Endothelial cell of umbilical vein (primary cell): Measurements from ENCODE around the gene BABAM2. TPM values are rescaled to one million over a fixed set of nuclear protein-coding genes. Genes with fewer than 3 reads are reported as not detected.

ENCODE experiments used
- BruUV-seq: library from RNA; stranded (reverse); fragments of 400-500 nt; replicated peaks from 2 replicates; lab custom pipeline; 2021; lab: Mats Ljungman, UMichigan
- CTCF ChIA-PET: fragments of 300-600, 350-600 bp; sonication (Branson Sonifier 250); formaldehyde crosslinking; loops from one replicate; lab custom pipeline; 2021; ENCODE audit warnings: antibody characterized with exemption, inconsistent platforms; lab: Charles Lee
- POLR2A ChIA-PET: fragments of 300-600, 350-600 bp; sonication (Branson Sonifier 250); formaldehyde crosslinking; loops from one replicate; lab custom pipeline; 2021; ENCODE audit warnings: antibody characterized with exemption, inconsistent platforms; lab: Charles Lee
- DNase-seq: peaks from one replicate; pipeline ENCODE4 v3.0.0-alpha.2; 2011; ENCODE audit warnings: low read depth, low spot score
- FAIRE-seq: peaks from 2 replicates; lab custom pipeline; 2011; peaks lifted over from hg19 to GRCh38; lab: Jason Lieb, UNC
- H2AFZ ChIP-seq: 2 replicates; pipeline ENCODE4 v1.6.0; 2012; ENCODE audit warnings: low read depth, low read length, control low read depth, inconsistent platforms
- H3K27ac ChIP-seq: 2 replicates; pipeline ENCODE4 v1.5.1; 2011; ENCODE audit warnings: low read depth, mild to moderate bottlenecking, control low read depth, low read length, moderate library complexity; ENCODE audit not compliant: insufficient read depth
- H3K27me3 ChIP-seq, 2 experiments: 2 replicates each; pipeline versions ENCODE4 v1.6.0 to v1.6.1; 2011; ENCODE audit warnings: low read length in 2 of 2, mixed read lengths in 1 of 2; ENCODE audit not compliant: control insufficient read depth in 2 of 2, insufficient read depth in 2 of 2
- H3K36me3 ChIP-seq, 2 experiments: 2 replicates in 1 of 2; 3 replicates in 1 of 2; pipeline ENCODE4 v1.5.1; 2011; ENCODE audit warnings: low read length in 2 of 2, mild to moderate bottlenecking in 1 of 2, moderate library complexity in 1 of 2; ENCODE audit not compliant: control insufficient read depth in 2 of 2, insufficient read depth in 2 of 2; ENCODE audit errors: extremely low read depth in 1 of 2
- H3K4me1 ChIP-seq: 3 replicates; pipeline ENCODE4 v1.5.1; 2011; ENCODE audit warnings: mild to moderate bottlenecking, low read length; ENCODE audit not compliant: control insufficient read depth, insufficient read depth; ENCODE audit errors: extremely low read depth
- H3K4me2 ChIP-seq: 2 replicates; pipeline ENCODE4 v1.6.1; 2011; ENCODE audit warnings: low read length, control low read depth, mixed read lengths; ENCODE audit not compliant: insufficient read depth
- H3K4me3 ChIP-seq, 3 experiments: fragments of 200-600 bp in 1 of 3; sonication (generic), shearing (Covaris generic) in 1 of 3; replicated peaks in 1 of 3; 2 replicates each; pipeline ENCODE4 v1.5.1; 2011 to 2016; ENCODE audit warnings: control low read depth in 3 of 3, low read length in 3 of 3, mild to moderate bottlenecking in 2 of 3, inconsistent platforms in 1 of 3, low read depth in 1 of 3, moderate library complexity in 1 of 3; ENCODE audit not compliant: insufficient read depth in 1 of 3
- H3K79me2 ChIP-seq: 2 replicates; pipeline ENCODE4 v1.6.0; 2012; ENCODE audit warnings: low read length, inconsistent platforms; ENCODE audit not compliant: control insufficient read depth, insufficient read depth
- H3K9ac ChIP-seq: replicated peaks from 2 replicates; pipeline ENCODE3; 2011; ENCODE audit warnings: low read length, control low read depth; ENCODE audit not compliant: insufficient read depth; ENCODE audit errors: extremely low read depth
- H3K9me1 ChIP-seq: replicated peaks from 3 replicates; pipeline ENCODE4 v1.6.0; 2011; ENCODE audit warnings: mild to moderate bottlenecking, low read length; ENCODE audit not compliant: control insufficient read depth, insufficient read depth; ENCODE audit errors: extremely low read depth
- H3K9me3 ChIP-seq: replicated peaks from 2 replicates; pipeline ENCODE4 v1.5.1; 2012; ENCODE audit warnings: low read length, inconsistent platforms; ENCODE audit not compliant: control insufficient read depth, insufficient read depth
- H4K20me1 ChIP-seq: replicated peaks from 2 replicates; pipeline ENCODE3; 2011; ENCODE audit warnings: mild to moderate bottlenecking, low read length; ENCODE audit not compliant: control insufficient read depth, insufficient read depth; ENCODE audit errors: extremely low read depth
- CTCF ChIP-seq, 2 donors: IDR thresholded peaks; 1 replicate in 1 of 2; 2 replicates in 1 of 2; pipeline ENCODE4 v1.5.1; 2011; ENCODE audit warnings: low read length in 2 of 2, mild to moderate bottlenecking in 2 of 2, moderate library complexity in 2 of 2, control low read depth in 1 of 2, inconsistent platforms in 1 of 2, low read depth in 1 of 2; ENCODE audit not compliant: insufficient read depth in 1 of 2; ENCODE audit errors: extremely low read depth in 1 of 2
- EZH2 ChIP-seq: IDR thresholded peaks from 2 replicates; pipeline ENCODE4 v1.6.1; 2012; ENCODE audit warnings: borderline replicate concordance, low read depth, mild to moderate bottlenecking, moderate library complexity, low read length, inconsistent platforms; ENCODE audit not compliant: severe bottlenecking
- FOS ChIP-seq: IDR thresholded peaks from 2 replicates; pipeline ENCODE4 v1.6.1; 2011; ENCODE audit warnings: mild to moderate bottlenecking, low read length, moderate library complexity, borderline replicate concordance; ENCODE audit not compliant: insufficient read depth
- GATA2 ChIP-seq: IDR thresholded peaks from 2 replicates; pipeline ENCODE4 v1.7.0; 2011; ENCODE audit warnings: low read depth, mild to moderate bottlenecking, moderate library complexity, mixed read lengths, low read length; ENCODE audit not compliant: insufficient read length, insufficient read depth
- JUN ChIP-seq: IDR thresholded peaks from 2 replicates; pipeline ENCODE4 v1.6.1; 2011; ENCODE audit warnings: borderline replicate concordance, low read depth; ENCODE audit not compliant: insufficient read length, insufficient read depth
- POLR2A ChIP-seq: IDR thresholded peaks from 2 replicates; pipeline ENCODE4 v1.6.1; 2012; ENCODE audit warnings: low read depth, mild to moderate bottlenecking, control low read depth, low read length
- POLR2AphosphoS5 ChIP-seq: IDR thresholded peaks from 2 replicates; pipeline ENCODE4 v1.6.1; 2012; ENCODE audit warnings: low read depth, mild to moderate bottlenecking, control low read depth, low read length, moderate library complexity; ENCODE audit not compliant: insufficient read depth
- dilution Hi-C: fragments of 300-500 bp; cut with MboI; formaldehyde crosslinking; loops from one replicate; pipeline ENCODE4 v1.15.0; 2019; ENCODE audit warnings: low sequenced_read_pairs; ENCODE audit not compliant: extremely low pct_ligation_motif_present
- intact Hi-C: fragments of 100-400 bp; cut with micrococcal nuclease; formaldehyde crosslinking; loops from one replicate; pipeline ENCODE4 v1.10.0; 2022
- polyA plus RNA-seq, 4 experiments: library from polyadenylated mRNA; depleted of rRNA in 3 of 4; stranded (reverse) in 3 of 4; unstranded in 1 of 4; fragments of >200 nt; gene quantifications; 2 replicates each; pipeline versions ENCODE4 v1.2.1 to v1.2.3, GENCODE V29; 2011 to 2012; ENCODE audit warnings: missing spikeins in 1 of 4
- total RNA-seq: library from RNA; stranded (reverse); gene quantifications from 2 replicates; pipeline ENCODE4 v1.2.3, GENCODE V29; 2021

Gene BABAM2
- total and polyA plus RNA-seq, 2 donors (not counting 3 experiments of a cell fraction or from before 2014, with no cell fraction given): 19.9 to 27.6 TPM

- Histone ChIP-seq H2AFZ (peak overlapping the region; percentile 57), H3K27ac (peak overlapping the region; percentile 80), H3K9ac (peak overlapping the region; percentile 44), H3K9me1 (no peaks in the 10 kb centered on the region), H3K79me2 (no peaks in the 10 kb centered on the region), H3K4me2 (no peak overlapping the region), H3K36me3 (no peaks in the 10 kb centered on the region), H4K20me1 (no peaks in the 10 kb centered on the region), H3K9me3 (no peaks in the 10 kb centered on the region), H3K27me3 (no peaks in the 10 kb centered on the region), H3K4me1 (peaks cover 32% of the 10 kb centered on the region), H3K4me3 (no peak overlapping the region)
- dilution Hi-C loops: no loop called here
- FAIRE-seq: peak; percentile 96
- POLR2A ChIA-PET: interaction anchor here (1.0 to 1.1 kb wide), 3 partner anchors 8 to 37 kb away, joined by 3 to 4 read pairs (median 3); partner anchors contain the start of gene FOSL2
- no TSS peak for BruUV-seq
- intact Hi-C loops: loop anchor here (1.0 kb wide), 2 partner anchors 35 to 79 kb away; no protein-coding TSS in a partner anchor
- CTCF ChIA-PET: interaction anchor here (0.7 to 2.6 kb wide), 6 partner anchors 9 to 632 kb away, joined by 3 to 10 read pairs (median 5); no protein-coding TSS in a partner anchor
- peak; percentile 96 for DNase-seq
- TF ChIP-seq POLR2AphosphoS5 (peak; percentile 83), EZH2 (no peak), FOS (no peak), JUN (no peak), GATA2 (peak; percentile 90), CTCF (IDR thresholded peaks at IDR 0.05; ENCODE audit: extremely low read depth in 1 of 2, insufficient read depth in 1 of 2, low read depth in 1 of 2, low read length in 2 of 2) (no peak), POLR2A (peak; percentile 66)
Measured at GRCh38 chr2:28355521-28356094, 465.1 kb downstream of the BABAM2 start.
